SK-N-MC (cell line): ENCODE results near the gene GCSH.

Source experiments
- DNase-seq: peaks from one replicate; pipeline ENCODE4 v3.0.0-alpha.2; 2011; ENCODE audit warnings: low read depth, low spot score
- H3K27ac ChIP-seq: fragments of 200-600 bp; sonication (generic); 2 replicates; pipeline ENCODE4 v1.5.1; 2016; ENCODE audit warnings: mixed run types
- H3K36me3 ChIP-seq: fragments of 200-600 bp; sonication (generic); 2 replicates; pipeline ENCODE4 v1.6.1; 2017; ENCODE audit warnings: antibody characterized with exemption, low read length, mixed read lengths; ENCODE audit not compliant: insufficient read depth
- H3K4me3 ChIP-seq: fragments of 200-600 bp; sonication (generic); 2 replicates; pipeline ENCODE4 v1.5.1; 2016
- H3K9ac ChIP-seq: fragments of 200-600 bp; sonication (generic); 2 replicates; pipeline ENCODE4 v1.8.0; 2017; ENCODE audit warnings: mixed run types, mixed read lengths; ENCODE audit not compliant: insufficient read length
- H3K9me3 ChIP-seq: fragments of 200-600 bp; sonication (generic); 2 replicates; pipeline ENCODE4 v1.6.1; 2017; ENCODE audit warnings: low read depth, mild to moderate bottlenecking, antibody characterized with exemption, low read length, moderate library complexity, mixed read lengths
- EZH2 ChIP-seq: fragments of 200-600 bp; sonication (generic); IDR thresholded peaks from one replicate; pipeline ENCODE4 v1.6.1; 2017; ENCODE audit warnings: antibody characterized with exemption
- FOXP2 ChIP-seq: optimal IDR thresholded peaks from 2 replicates; pipeline ENCODE3; 2011; ENCODE audit warnings: mild to moderate bottlenecking, moderate library complexity; ENCODE audit not compliant: insufficient read depth; ENCODE audit errors: extremely low read length, control extremely low read depth
- POLR2AphosphoS5 ChIP-seq: IDR thresholded peaks from 2 replicates; pipeline ENCODE4 v1.6.1; 2012; ENCODE audit warnings: mild to moderate bottlenecking, low read depth, low read length, borderline replicate concordance

The GCSH gene

DNA sequence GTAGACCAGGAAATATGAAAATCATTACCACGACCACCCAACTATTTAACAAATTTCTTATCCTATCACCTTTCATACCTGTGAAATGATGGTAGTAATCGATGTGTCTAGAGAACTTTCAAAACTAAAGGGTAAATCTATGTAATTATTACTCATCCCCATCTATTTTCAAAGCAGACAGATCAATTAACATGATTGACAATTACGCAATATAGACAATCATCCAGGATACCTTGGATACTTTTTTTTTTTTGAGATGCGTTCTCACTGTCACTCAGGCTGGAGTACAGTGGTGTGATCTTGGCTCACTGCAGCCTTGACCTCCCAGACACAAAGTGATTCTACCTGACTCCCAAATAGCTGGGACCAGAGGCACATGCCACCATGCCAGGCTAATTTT, 15.2 kb downstream of the GCSH start:
- H3K4me3 ChIP-seq: no peak overlapping the region
- no peak for DNase-seq
- no peak overlapping the region for H3K27ac ChIP-seq
- no peaks in the 10 kb centered on the region for H3K36me3 ChIP-seq
- no peak overlapping the region for H3K9ac ChIP-seq
- no peaks in the 10 kb centered on the region for H3K9me3 ChIP-seq
- TF ChIP-seq EZH2: no peak
- TF ChIP-seq FOXP2: no peak
- no peak for TF ChIP-seq POLR2AphosphoS5

DNA sequence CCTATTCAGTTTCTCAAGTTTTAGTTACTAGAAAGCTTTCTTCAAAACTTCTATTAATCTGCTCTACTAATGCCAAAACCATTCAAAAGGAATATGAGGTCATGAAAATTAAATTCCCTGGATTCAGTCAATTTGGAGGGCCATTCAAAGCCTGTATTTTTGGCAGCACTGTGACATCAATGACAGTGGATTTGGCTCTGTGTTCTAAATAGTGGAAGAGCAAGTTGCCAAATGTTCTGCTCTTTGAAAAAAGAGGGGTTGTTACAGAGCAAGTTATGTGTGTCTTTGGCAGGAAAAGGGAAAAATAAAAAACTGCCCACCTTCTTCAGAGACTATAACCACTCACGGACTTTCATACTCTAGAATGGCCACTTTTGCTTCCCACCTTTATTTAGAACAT, 16.0 kb downstream of the GCSH start:
- H3K27ac ChIP-seq: no peak overlapping the region
- H3K4me3 ChIP-seq: no peak overlapping the region
- TF ChIP-seq POLR2AphosphoS5: no peak
- no peak for TF ChIP-seq EZH2
- TF ChIP-seq FOXP2: no peak
- no peaks in the 10 kb centered on the region for H3K9me3 ChIP-seq
- DNase-seq: no peak
- no peak overlapping the region for H3K9ac ChIP-seq
- H3K36me3 ChIP-seq: no peaks in the 10 kb centered on the region

DNA sequence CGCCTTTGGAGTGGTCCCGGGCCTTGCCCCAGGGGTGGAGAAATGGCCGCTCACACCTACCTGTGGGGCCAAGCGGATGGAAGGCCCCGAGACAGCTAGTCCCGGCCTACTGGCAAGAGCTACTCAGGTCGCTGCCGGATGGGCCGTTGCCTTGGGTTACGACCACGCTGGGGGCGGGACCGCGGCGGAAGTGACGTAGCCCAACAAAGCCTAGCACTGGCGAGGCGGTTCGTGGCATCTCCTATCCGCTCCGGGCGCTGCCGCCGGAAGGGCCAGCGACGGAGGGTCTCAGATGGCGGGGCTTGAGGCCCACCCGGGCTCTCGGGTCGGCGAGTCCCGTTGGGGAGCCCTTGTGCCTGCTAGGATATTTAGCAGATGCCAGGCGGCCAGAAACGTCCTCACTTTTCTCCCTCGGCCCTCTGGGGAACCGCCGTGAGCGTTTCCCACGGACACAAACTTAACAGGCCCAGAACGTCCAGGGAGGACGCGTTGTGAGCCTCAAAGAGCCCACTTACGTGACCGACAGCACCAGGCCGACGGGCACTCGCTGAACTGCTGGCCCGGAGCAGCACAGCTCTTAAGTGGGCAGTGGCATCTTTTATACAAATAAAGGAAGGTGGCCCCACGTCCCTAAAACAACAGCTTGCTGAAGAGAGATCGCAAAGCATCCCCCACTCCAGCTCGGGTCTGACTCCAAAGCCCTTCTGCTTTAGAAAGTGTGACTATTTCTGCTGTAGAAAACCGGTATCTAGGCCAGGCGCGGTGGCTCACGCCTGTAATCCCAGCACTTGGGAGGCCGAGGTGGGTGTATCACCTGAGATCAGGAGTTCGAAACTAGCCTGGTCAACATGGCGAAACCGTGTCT, 18.9 kb downstream of the GCSH start, which contains the start of gene C16orf46:
Gene C16orf46, minus strand, starts transcription at position 163 of the 865 bp plus-strand sequence. CDS start 13,283 bp downstream, outside the sequence.
- Histone ChIP-seq H3K4me3 (peak within 1 kb of the TSS; percentile 87), H3K27ac (peak within 1 kb of the TSS; percentile 67; the same call in 1 of the 2 replicates), H3K9me3 (no peaks in the 10 kb centered on the region), H3K36me3 (no peaks in the 10 kb centered on the region), H3K9ac (peak within 1 kb of the TSS; percentile 76)
- peak; percentile 26 for DNase-seq
- TF ChIP-seq POLR2AphosphoS5 (peak; percentile 79), FOXP2 (no peak)

DNA sequence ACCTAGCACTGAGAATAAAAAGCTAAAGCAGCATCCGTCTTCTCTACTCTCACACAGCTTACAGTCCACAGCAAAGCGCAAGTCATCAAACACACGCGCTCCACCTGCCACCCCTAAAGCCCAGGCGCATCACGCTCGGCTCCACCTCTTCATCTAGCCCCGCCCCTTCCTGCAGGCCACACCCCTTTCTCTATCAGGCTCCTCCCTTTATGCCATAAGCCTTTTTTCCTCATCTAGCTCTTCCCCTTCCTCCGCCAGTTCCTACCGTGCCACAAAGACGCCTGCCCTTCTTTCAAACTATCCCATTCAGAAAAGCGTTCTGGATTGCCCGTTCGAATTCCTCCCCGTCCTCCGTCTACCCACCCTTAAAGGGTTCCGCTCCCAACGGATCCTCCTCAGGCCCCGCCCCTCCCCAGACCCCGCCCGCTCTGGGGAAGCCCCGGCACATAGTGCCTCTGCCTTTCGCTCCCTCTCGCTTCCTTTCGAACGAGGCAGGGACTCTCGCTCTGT, 19.6 kb downstream of the GCSH start:
- peak overlapping the region; percentile 67; the same call in 1 of the 2 replicates for H3K27ac ChIP-seq
- TF ChIP-seq EZH2 (no peak), POLR2AphosphoS5 (no peak), FOXP2 (no peak)
- no peaks in the 10 kb centered on the region for H3K36me3 ChIP-seq
- no peaks in the 10 kb centered on the region for H3K9me3 ChIP-seq
- H3K4me3 ChIP-seq: peak overlapping the region; percentile 87
- peak; percentile 20 for DNase-seq
- H3K9ac ChIP-seq: no peak overlapping the region

DNA sequence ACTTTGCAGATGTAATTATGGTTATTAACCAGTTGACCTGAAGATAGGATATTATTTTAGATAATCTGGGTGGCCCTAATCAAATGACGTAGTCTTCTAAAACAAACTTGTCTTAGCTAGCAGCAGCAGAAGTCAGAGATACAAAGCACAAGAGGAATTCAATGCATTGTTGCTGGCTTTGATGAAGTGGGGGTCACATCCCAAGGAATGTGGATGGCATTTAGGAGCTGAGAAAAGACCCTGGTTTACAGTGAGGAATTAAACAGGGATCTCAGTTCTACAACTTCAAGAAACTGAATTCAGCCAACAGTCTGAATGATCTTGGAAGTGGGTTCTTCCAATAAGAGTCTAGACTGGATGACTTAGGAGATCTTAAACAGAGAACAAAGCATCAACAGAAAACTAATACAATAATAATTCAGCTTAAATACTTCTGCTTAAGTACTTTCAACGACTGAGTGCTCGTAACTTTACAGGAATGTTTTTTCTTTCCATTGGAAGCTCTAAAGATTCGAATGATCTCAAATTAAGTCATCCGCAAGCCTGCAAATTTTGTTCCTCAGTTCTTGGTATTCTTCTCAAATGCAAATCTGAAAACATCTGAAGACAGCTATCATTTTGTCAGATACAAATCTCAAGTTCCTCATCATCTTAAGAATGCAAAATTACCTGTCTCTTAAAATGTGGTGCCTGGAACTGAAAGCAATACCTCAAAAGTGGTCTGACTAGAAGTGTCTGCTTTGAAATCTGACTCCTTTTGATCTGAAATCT, 22.4 kb downstream of the GCSH start:
- no peak for DNase-seq
- Histone ChIP-seq H3K9me3 (no peaks in the 10 kb centered on the region), H3K36me3 (no peaks in the 10 kb centered on the region), H3K4me3 (no peak overlapping the region), H3K9ac (no peak overlapping the region), H3K27ac (no peak overlapping the region)
- no peak for TF ChIP-seq POLR2AphosphoS5
- no peak for TF ChIP-seq EZH2
- TF ChIP-seq FOXP2: no peak

DNA sequence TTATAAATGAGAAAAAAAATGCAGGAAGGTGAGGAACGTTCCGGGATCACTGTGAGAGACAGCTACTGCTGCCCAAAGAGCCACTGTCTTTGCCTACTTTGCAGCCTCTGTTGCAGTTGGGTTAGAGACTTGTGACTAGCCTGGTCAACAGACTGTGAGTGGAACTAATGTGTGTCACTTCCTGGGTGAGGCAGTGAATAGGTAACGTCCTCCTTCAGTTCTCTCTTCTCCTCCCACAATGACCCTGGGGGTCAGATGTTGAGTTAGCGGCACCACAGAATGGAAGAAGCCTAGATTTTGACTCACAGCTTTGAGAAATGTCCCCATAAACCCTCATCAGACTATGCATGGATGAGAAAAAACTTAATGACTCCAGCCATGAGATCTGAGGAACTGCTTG, 24.4 kb downstream of the GCSH start:
- DNase-seq: no peak
- TF ChIP-seq POLR2AphosphoS5 (no peak), FOXP2 (no peak), EZH2 (no peak)
- Histone ChIP-seq H3K27ac (no peak overlapping the region), H3K9ac (no peak overlapping the region), H3K9me3 (no peaks in the 10 kb centered on the region), H3K4me3 (no peak overlapping the region), H3K36me3 (no peaks in the 10 kb centered on the region)

DNA sequence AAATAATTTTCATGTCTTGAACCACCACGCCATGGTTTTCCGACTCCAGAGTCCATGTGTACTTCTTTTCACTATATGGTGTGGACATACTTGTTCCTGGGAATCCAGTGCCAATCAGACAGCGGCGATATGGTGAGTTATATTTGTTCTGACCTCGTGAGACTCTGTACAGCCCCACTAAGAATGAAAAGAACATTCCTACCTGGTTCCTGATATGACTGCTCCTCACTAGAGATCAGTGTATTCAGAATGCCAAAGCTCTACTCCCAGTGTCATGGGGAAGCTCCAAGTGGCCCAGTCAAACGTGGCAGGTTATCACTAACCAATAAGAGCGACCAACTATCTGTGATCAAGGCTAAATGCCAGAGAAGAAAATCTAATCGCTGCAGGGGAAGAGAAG, 25.2 kb downstream of the GCSH start:
- Histone ChIP-seq H3K4me3 (no peak overlapping the region), H3K36me3 (no peaks in the 10 kb centered on the region), H3K9me3 (no peaks in the 10 kb centered on the region), H3K27ac (no peak overlapping the region), H3K9ac (no peak overlapping the region)
- TF ChIP-seq FOXP2: no peak
- TF ChIP-seq POLR2AphosphoS5: no peak
- no peak for TF ChIP-seq EZH2
- DNase-seq: no peak

DNA sequence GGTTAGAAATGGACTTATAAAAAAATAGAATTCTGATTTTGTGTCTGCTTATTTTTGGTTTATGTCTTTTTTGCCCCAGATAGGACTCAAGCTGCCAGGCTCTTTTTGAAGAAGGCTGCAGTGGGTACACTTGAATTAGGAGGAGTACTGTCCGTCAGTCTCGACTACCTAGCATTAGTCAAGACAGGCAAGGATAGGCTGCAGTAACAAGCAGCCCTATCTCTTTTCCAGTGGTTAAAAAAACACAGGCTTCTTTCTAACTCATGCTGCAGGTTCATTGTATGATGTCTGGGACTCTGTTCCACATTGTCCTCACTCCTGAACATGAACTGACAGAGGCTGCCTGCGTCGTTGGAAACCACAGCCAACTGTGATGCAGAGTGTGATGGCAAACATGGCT, 27.1 kb downstream of the GCSH start:
- Histone ChIP-seq H3K27ac (no peak overlapping the region), H3K9me3 (no peaks in the 10 kb centered on the region), H3K36me3 (no peaks in the 10 kb centered on the region), H3K9ac (no peak overlapping the region), H3K4me3 (no peak overlapping the region)
- TF ChIP-seq EZH2 (no peak), FOXP2 (no peak), POLR2AphosphoS5 (no peak)
- no peak for DNase-seq
